GM18873 (cell line): ENCODE data around the gene NUP214.
"Not testable (repeated sequence)": the region's sequence is repeated elsewhere in the genome, so short reads cannot be mapped to it uniquely, and the experiment has no call there.

Experiments
- ATAC-seq: cut with Tn5 transposase; IDR thresholded peaks from one replicate; pipeline ENCODE4 v1.9.1; 2021; ENCODE audit warnings: mild to moderate bottlenecking, moderate library complexity, moderate number of reproducible peaks; ENCODE audit not compliant: unreplicated experiment, low FRiP score

NUP214 gene

GRCh38 chr9:131227112-131227958 is 101.9 kb downstream of the NUP214 start:
- no peak for ATAC-seq

- no peak for ATAC-seq
These were observed 102.6 kb downstream of the NUP214 start for GRCh38 chr9:131227959-131228460.

GRCh38 chr9:131228988-131229387 is 103.6 kb downstream of the NUP214 start:
- no peak for ATAC-seq

GRCh38 chr9:131233556-131233955 is 108.2 kb downstream of the NUP214 start:
- no peak for ATAC-seq

- no peak for ATAC-seq
These were observed 108.6 kb downstream of the NUP214 start for GRCh38 chr9:131233995-131234394.

GRCh38 chr9:131234799-131235479 is 109.6 kb downstream of the NUP214 start:
- ATAC-seq: no peak

GRCh38 chr9:131235480-131235851 is 110.1 kb downstream of the NUP214 start:
- no peak for ATAC-seq

- ATAC-seq: no peak
These were observed 110.8 kb downstream of the NUP214 start for GRCh38 chr9:131236161-131236560.

GRCh38 chr9:131236761-131237160 is 111.4 kb downstream of the NUP214 start:
- ATAC-seq: no peak

GRCh38 chr9:131237291-131237690 is 111.9 kb downstream of the NUP214 start:
- ATAC-seq: no peak

GRCh38 chr9:131237931-131238401 is 112.6 kb downstream of the NUP214 start:
- ATAC-seq: peak; percentile 60

GRCh38 chr9:131238402-131239021 is 113.1 kb downstream of the NUP214 start:
- ATAC-seq: peak; percentile 18

GRCh38 chr9:131239161-131239975 is 114.0 kb downstream of the NUP214 start:
- no peak for ATAC-seq

- ATAC-seq: no peak
These were observed 114.9 kb downstream of the NUP214 start for GRCh38 chr9:131240047-131240921.

- ATAC-seq: not testable (repeated sequence)
These were observed 118.9 kb downstream of the NUP214 start for GRCh38 chr9:131244331-131244730.

GRCh38 chr9:131246618-131247017 is 121.2 kb downstream of the NUP214 start:
- no peak for ATAC-seq

- no peak for ATAC-seq
These were observed 126.7 kb downstream of the NUP214 start for GRCh38 chr9:131252120-131252519.

- no peak for ATAC-seq
These were observed 128.6 kb downstream of the NUP214 start for GRCh38 chr9:131253891-131254491.

- no peak for ATAC-seq
These were observed 129.2 kb downstream of the NUP214 start for GRCh38 chr9:131254626-131255025.
